Endothelial cell of umbilical vein (primary cell): ENCODE measurements around the gene MAST4.

Experiments
- EZH2 ChIP-seq: IDR thresholded peaks from 2 replicates; pipeline ENCODE4 v1.6.1; 2012; ENCODE audit warnings: borderline replicate concordance, low read depth, mild to moderate bottlenecking, moderate library complexity, low read length, inconsistent platforms; ENCODE audit not compliant: severe bottlenecking
- FOS ChIP-seq: IDR thresholded peaks from 2 replicates; pipeline ENCODE4 v1.6.1; 2011; ENCODE audit warnings: mild to moderate bottlenecking, low read length, moderate library complexity, borderline replicate concordance; ENCODE audit not compliant: insufficient read depth
- GATA2 ChIP-seq: IDR thresholded peaks from 2 replicates; pipeline ENCODE4 v1.7.0; 2011; ENCODE audit warnings: low read depth, mild to moderate bottlenecking, moderate library complexity, mixed read lengths, low read length; ENCODE audit not compliant: insufficient read length, insufficient read depth
- JUN ChIP-seq: IDR thresholded peaks from 2 replicates; pipeline ENCODE4 v1.6.1; 2011; ENCODE audit warnings: borderline replicate concordance, low read depth; ENCODE audit not compliant: insufficient read length, insufficient read depth
- MAX ChIP-seq: IDR thresholded peaks from 2 replicates; pipeline ENCODE4 v1.6.1; 2011; ENCODE audit not compliant: insufficient read depth, insufficient read length
- MYC ChIP-seq: IDR thresholded peaks from one replicate; pipeline ENCODE4 v1.6.1; 2011; ENCODE audit warnings: mild to moderate bottlenecking, low read depth, low read length
- POLR2A ChIP-seq: IDR thresholded peaks from 2 replicates; pipeline ENCODE4 v1.6.1; 2012; ENCODE audit warnings: low read depth, mild to moderate bottlenecking, control low read depth, low read length
- POLR2AphosphoS5 ChIP-seq: IDR thresholded peaks from 2 replicates; pipeline ENCODE4 v1.6.1; 2012; ENCODE audit warnings: low read depth, mild to moderate bottlenecking, control low read depth, low read length, moderate library complexity; ENCODE audit not compliant: insufficient read depth
- TF ChIP-seq, protein P1 (sequence below), 2 donors: IDR thresholded peaks; 1 replicate in 1 of 2; 2 replicates in 1 of 2; pipeline ENCODE4 v1.5.1; 2011; ENCODE audit warnings: low read length in 2 of 2, mild to moderate bottlenecking in 2 of 2, moderate library complexity in 2 of 2, control low read depth in 1 of 2, inconsistent platforms in 1 of 2, low read depth in 1 of 2; ENCODE audit not compliant: insufficient read depth in 1 of 2; ENCODE audit errors: extremely low read depth in 1 of 2

GRCh38 chr5:66829358-66829674 lies 233.1 kb downstream of the MAST4 start:
- TF ChIP-seq, protein P1, sequence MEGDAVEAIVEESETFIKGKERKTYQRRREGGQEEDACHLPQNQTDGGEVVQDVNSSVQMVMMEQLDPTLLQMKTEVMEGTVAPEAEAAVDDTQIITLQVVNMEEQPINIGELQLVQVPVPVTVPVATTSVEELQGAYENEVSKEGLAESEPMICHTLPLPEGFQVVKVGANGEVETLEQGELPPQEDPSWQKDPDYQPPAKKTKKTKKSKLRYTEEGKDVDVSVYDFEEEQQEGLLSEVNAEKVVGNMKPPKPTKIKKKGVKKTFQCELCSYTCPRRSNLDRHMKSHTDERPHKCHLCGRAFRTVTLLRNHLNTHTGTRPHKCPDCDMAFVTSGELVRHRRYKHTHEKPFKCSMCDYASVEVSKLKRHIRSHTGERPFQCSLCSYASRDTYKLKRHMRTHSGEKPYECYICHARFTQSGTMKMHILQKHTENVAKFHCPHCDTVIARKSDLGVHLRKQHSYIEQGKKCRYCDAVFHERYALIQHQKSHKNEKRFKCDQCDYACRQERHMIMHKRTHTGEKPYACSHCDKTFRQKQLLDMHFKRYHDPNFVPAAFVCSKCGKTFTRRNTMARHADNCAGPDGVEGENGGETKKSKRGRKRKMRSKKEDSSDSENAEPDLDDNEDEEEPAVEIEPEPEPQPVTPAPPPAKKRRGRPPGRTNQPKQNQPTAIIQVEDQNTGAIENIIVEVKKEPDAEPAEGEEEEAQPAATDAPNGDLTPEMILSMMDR (IDR thresholded peaks at IDR 0.05; ENCODE audit: extremely low read depth in 1 of 2, insufficient read depth in 1 of 2, low read depth in 1 of 2, low read length in 2 of 2) = no peak
- TF ChIP-seq MYC (no peak), POLR2AphosphoS5 (no peak), EZH2 (no peak), POLR2A (no peak), MAX (no peak), JUN (no peak), GATA2 (no peak), FOS (no peak)
